GM21576 (cell line): ENCODE measurements around the gene TNS3.
A peak's percentile ranks its signal among the peaks of the same experiment; 100 is the strongest.

Source experiments
- ATAC-seq: cut with Tn5 transposase; IDR thresholded peaks from one replicate; pipeline ENCODE4 v1.9.1; 2021; ENCODE audit warnings: mild to moderate bottlenecking, moderate library complexity; ENCODE audit not compliant: unreplicated experiment

TNS3 gene

DNA sequence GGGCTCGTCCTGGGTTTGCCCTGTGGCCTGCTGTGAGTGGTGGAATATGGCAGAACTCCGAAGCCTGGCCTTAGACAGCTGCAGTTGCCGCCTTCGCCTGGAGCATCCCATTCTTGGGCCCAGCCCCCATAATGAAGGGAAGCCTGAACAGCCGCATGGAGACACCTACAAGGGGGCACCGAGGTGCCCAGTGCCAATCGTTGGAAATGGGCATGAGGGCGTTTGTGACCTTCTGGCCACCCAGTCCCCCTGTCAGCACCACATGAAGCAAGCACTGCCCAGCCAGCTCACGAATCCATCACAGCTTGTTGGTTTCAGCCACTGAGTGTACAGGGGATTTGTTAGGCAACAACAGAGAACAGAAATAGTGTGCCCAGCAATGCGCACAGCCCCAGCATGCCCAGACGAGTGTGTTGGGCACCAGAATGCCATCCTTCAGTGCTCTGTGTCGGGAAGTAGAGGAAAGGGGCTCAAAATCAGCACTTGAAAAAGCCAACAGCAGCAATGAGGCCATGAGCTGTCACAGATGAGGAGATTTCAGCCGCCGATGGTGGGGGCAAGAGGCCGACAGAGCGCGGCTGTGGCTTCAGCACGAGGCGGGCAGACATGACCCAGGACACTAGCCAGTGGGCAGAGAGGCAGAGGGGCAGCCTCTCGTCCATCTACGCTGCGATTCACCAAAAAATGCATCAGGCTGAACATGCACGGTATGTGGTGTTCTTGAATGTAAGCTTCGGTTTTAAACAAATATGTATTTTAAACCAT is 91.2 kb downstream of the TNS3 start:
- no peak for ATAC-seq

DNA sequence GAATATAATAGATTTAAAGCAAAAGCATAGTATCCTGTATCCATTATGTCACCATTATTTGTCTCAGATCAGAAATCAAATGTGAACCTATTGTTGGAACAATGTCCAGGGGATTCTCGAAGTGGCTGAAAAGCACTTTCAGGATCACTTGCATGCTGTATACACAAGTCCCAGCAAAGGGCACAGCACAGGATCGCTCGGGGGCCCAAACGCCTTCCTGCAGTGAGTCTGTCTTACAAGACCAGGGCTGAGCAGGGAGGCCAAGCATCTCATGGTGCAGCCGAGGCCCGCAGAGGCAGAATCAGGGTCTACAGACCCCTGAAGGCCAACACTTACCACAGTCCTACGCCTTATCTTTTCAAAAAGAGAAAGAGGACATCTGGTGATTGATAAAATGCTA is 92.3 kb downstream of the TNS3 start:
- ATAC-seq: no peak

DNA sequence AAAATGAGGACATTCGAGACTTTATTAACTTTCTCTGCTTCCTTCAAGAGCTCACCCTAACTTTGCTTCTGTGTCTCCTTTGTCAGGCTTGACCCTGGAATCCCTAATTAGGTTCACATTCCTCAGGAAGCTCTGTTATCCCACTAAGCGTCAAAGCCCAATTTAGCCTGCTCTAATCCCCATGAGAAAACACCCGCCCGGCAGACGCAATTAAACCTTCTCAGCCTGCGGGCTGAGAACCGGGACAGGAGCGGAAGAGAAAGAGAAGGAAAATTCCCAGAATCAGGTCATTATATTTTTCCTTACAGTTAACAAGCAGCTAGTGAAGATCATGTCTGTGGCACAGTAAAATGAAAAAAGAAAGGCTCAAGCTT is 93.0 kb downstream of the TNS3 start:
- ATAC-seq: no peak

DNA sequence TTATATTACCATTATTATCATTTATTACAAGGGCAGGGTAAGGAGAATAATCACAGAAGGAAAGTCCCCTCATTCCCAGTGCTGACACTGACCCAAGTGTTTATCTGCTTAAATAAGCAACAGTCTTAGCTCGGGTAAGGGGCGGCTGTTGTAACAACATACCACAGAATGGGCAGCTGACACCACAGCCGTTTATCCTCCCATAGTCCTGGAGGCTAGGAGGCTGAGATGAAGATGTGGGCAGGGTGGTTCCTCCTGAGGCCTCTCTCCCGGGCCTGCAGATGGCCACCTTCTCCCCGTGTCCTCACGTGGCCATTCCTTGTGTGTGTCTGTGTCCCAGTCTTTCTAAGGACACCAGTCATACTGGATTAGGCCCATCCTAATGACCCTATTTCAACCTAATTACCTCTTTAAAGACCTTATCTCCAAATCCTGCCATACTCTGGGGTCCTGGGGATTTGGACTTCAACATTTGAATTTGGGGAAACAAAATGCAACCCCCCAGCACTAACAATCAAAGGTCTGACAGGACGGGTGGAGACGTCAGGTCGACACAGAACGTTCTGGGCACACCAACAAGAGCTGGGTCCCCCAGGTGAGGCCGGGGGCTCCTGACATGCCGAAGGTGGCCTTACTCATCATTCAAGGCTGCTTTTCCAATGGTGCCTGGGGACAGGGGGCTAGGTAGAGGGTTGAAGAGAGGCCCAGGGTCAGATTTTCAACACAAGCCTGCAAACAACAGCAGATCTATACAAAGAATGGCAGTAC is 93.5 kb downstream of the TNS3 start:
- ATAC-seq: no peak

DNA sequence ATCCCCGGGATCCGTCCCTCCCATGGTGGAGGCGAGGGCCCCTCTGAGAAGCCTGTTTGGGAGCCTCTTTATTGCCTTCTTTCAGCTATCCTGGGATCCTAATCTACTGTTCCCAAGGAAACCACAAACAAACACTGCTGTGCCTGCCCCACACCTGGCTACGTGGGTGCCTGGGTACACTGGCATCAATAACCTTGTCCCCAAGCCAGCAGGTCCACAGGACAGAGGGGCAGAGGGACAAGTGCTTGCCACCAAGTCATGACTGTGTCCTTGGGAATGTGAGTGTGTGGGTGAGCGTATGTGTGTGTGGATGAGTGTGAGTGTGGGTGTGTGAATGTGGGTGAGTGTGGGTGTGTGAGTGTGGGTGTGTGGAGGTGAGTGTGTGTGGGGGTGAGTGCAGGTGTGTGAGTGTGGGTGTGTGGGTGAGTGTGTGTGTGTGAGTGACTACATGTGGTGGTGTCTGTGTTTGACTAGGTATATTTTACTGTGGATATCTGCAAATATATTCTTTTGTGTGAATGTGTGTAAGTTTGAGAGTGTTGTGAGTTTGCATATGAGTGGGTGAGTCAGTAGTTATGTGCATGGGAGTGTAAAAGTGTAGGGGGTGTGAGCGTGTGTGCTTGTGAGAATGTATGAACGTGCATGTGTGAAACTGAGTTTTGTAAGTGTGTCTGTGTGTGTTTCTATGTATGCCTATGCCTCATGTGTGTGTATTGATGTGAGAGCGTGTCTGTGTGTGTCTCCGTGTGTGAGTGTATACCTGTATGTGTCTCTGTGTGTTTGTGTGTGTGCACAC is 96.1 kb downstream of the TNS3 start:
- no peak for ATAC-seq

DNA sequence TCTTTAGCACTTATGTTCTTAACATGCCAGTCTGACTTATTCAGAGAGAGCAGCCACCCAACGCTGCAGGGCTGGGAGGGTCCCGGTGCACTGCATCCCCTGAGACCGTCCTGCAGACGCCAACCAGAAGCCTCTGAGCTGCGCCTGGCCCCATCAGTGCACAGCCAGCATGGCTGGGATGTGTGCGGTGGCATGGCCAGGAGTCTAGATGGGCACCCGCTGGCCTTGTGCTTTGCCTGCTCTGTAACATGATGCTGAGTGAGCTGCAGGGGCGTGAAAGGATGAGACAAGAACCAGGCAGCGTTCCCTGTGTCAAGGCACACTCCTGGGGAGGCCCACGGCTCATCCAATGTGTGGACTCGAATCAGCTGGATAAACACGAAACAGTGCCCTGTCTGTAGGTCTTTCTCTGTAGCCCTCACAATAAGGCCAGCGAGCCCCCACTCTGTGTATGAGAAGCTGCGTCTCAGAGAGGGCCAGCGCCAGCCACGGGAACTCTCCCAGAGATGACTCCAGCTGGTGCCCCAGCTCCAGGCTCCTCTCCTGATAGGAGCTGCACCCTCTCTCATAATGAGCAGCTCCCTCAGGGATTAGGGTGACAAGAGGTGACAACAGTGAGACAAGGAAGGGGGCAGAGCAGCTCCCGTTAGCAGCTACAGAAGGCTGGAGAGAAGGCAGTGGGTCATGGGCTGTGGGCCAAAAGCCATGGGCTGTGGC is 96.8 kb downstream of the TNS3 start:
- no peak for ATAC-seq

DNA sequence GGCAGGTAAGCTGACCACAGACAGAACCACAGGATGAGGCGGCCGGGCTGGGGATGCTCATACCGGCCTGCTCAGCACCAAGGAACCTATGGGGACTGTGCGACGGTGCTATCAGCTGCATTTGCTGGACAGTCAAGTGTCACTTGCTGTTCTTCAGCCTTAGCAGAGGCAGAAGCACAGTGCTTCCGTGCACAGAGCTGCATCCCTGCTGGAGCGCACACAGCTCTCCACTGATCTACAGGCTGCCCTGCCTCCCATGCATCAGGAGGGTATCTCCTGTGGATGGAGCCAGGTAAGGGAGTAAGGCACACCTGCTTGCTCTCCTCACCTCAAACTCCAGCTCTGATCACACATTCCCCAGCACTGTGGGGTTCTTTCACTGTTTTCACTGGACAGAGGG is 97.5 kb downstream of the TNS3 start:
- ATAC-seq: no peak

DNA sequence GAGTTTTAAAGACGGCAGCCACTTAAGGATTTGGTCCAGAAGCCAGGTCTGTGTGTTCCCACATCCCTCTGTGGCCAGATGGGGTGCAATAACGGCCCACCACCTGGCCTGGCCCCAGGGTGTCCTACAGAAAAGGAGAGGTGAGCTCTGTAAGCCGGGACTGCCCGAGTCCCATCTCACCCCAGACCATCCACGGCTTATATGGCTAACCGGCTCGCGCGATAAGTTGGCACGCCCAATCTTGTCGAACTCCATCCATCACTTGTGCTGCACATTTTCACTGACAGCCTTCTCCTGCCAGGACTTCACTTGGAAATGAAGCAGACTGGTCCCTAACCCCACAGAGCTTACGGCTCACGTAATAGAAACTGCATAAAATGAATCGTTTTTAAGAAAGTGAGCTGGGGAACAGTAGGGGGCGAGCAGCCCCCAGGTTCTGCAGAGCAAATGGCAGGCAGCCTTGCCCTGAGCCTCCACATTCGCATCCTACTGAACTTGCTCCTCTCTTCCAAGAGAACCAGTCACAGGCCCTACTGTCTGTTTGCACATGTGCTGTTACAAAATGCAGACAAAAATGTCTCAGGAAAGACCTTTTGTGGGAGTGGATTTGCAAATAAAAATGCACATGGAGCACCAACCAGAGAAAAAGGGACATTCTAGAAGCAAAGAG is 98.2 kb downstream of the TNS3 start:
- no peak for ATAC-seq

DNA sequence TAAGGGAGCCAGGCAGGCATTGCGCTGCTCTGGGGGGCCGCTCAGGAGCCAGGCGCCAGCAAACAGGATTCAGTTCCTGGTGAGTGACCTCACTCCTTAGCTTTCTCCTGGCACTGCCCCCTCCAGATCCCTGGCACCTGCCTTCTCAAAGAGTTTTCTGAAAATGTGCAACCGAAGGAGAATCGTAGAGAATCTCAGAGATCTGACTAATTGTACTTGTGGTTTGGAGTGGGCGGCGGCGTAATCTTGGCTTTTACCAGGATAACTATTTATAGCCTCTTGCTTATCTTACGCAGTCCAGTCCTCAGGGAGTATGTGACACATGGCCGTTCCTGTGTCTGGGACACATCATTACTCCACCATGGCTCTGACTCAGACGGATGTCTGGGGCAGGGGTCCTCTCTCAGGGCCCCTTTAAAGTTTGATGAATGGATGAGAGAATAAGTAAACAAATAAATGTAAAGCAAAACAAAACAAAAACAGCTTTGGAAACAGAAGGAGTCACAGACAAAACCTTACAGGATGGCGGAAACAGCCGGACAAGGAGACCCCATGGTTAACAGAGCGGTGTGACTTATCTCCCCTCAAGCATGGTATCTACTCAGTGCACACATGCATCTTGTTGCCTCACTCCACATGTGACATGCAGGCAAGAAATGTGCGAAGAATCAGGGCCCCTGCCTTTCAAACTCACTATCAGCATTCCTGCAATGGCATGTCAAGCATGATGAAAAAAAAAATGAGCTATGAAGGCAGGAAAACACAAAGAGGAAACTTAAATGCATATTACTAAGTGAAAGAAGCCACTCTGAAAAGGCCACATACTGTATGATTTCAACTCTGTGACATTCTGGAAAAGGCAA is 99.7 kb downstream of the TNS3 start:
- peak; percentile 32 for ATAC-seq

DNA sequence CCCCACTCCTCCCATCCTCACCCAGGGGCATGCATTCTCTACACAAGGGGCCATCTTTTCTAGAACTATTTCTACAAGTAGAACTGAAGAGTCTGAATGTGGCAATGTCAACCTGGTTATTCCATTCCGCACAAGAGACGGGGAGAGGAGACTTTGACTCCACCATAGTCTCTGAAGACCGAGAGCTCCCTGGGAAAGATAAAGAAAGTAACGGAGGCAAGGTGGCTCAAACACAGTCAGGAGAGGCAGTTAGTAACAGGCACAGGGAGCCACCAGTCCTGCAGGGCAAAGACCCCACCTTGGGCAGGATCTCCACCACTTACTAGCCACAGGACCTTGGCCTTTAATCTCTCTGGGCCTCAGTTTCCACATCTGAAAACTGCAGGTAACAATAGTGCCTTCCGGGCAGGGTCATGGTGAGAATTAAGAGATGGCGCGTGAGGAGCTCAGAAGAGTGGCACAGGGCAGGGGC is 100.3 kb downstream of the TNS3 start:
- no peak for ATAC-seq

DNA sequence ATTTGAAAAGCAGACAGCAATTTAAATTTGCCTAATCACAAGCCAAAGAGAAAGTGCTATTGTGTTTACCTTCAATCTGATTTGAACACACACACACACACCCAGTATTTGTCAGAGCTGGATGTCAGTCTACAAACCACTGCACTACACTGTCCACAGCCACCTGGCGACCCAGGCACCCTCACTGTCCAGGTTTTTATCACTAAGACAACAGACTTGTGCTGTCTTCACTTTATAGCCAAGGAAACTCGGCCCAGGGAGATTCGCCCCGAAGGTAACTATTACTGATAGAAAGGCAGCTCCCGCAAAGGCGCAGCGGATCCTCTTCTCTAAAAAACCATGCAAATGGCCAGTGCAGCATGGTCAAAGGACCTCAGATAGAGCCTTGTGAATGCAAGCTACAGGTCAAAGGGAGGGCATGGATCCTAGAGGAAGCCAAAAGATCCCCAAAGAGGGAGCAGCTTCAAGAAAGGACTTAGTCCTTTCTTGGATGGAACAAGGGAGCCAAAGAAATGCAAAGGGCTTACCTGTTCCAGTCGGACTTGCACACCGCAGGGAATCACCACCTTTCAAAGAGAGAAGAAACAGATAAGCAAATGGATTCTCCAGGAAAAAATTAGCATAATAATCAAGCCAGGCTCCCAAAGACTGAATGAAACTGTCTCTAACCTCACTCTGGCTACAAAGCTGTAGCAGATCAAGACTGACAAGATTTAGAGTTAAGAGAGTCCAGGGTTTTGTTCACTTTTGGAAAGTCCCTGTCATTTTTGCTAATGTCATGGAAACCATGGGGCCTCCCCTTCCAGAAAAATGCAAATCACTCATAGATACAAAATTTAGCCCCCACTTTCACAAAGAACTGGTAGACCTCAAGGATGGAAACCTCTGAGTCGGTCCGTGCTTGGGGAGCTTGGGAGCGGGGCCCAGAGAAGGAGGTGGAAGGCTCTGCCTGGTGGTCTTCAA is 101.1 kb downstream of the TNS3 start:
- ATAC-seq: peak; percentile 67

DNA sequence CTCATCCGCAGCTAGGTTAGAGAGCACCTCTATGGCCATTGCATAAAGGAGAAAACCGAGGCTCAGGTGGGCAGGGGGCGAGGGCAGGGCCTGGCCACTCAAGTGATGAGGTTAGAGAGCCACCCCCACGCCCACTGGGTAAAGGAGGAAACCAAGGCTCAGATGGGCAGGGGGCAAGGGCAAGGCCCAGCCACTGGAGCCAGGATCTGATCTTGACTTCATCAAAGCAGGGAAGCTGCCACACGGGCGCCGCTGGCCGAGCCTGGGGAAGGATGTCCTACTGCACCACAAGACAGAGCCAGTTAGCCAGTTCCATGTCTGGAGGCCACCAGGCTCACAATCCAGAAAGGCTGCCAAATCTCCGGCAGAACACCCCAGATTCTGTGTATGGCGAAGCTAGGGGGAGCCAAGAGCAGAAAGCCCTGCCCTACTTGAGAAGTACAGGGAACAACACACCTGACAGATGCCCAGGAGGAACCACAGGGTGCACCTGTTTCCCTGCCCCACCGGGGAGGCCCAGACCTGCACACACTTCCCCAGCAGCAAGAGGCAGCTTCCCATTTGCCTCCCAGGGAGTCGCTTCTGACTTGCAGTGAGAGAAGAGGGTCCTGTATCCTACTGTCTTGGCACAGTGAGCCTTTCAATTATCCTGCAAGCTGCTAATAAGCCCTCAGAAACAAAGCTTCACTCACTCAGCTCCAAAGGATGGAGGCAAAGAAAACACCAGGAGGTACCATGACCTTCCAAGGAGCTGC is 101.9 kb downstream of the TNS3 start:
- no peak for ATAC-seq

DNA sequence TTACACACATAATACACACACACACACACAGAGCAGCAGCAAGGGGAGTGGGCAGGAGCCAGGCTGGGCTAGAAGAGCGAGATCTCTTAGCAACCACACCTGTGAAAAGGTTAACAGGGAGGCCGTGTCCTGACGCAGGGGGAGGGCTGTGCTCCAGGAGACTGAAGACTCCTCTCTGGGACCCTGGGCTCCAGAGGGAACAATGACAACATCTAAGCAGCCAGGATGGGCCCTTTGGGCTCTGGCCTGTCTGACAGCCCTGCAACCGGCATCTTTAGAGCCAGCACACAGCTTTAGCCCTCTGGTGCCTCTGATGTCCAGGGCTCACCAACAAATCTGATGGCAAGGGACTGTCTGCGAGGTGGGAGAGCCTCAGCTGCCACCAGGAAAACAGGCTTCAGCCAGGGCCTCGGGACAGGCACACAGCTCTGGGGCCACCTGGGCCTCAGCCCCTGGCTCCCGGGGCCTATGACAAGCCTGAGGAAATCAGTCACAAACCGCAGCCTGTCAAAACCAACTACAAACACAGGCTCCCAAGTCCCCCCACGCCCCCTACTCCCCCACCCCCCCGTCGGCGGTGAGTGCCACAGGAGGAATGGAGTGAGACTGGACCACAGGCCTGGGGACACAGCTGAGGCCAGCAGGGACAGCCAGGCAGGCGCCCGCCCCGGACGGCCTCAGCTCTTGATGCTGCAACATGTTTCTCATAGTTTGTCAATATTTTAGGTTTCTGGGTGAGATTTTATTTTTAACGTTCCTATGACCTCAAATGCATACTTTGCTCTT is 102.8 kb downstream of the TNS3 start:
- ATAC-seq: no peak

DNA sequence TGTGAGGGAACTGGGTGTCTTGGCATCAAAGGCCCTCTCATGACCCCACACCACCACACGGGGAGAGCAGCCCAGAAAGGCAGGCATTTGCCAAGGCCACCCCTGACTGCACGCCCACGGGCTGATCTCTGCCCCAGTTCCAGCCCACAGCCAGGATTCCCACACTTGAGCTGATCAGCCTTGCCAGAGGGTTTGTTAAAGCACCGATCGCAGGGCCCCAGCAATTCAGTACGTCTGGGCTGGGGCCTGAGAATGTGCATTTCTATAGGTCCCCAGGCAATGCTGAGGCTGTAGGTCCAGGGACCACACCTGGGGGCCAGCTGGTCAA is 103.9 kb downstream of the TNS3 start:
- ATAC-seq: no peak

DNA sequence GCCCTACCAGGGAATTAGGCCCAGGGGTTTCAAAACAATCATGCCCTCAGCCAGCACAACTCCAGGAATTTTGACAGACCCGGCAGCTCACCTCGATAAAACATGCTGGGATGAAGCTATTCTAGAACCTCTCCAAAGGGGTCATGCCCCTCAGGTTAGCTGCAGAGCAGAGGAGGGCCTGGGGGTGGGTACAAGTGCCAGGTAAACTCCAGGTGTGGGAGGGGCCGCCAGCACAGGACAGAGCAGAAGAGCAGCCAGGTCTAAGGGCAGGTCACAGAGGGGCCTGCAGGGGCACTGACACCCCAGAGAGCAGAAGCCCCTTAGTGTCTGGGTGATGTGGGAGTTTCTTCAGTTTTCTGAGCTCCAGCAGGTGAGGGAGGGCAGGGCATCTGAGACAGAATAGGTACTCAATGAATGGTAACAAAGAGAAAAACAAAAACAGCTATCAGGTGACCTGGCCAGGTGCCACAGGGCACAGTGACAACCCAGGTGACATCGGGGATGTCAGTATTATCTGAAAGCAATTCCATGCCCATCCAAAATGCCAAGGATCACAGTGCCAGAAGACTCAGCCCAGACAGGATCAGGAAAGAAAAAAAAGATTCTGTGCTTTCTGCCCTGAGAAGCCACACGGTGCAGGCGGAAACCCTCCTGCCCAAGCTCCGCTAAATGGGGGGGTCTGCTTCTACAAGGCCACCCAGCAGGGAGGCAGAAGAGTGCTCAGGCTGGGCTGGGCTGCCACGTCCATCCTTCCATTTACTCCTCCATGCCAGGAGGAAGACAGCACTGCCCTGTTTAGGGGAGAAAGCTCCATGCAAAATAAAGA is 104.5 kb downstream of the TNS3 start:
- ATAC-seq: no peak

DNA sequence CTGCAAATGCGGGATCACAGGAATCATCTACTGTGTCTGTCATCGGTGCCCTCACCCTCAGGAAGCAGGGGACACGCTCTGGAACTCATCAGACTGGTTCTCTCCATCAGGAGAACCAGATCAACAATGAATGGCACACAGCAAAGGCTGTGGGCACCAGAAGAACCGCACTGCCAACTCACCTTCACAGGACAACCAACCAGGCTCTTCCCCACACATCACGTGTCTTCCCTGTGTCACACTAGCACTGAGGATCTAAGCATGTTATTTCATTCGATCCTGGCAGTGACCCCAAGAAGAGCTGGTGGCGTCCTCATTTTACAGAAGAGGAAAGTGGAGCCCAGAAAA is 106.1 kb downstream of the TNS3 start:
- no peak for ATAC-seq
